ENCODE data around the gene SF3B1. TPM values are rescaled to one million over a fixed set of nuclear protein-coding genes. Genes with fewer than 3 reads are reported as not detected.
"Not testable (repeated sequence)": the region's sequence is repeated elsewhere in the genome, so short reads cannot be mapped to it uniquely, and the experiment has no call there.

SF3B1 gene
- total RNA-seq = 314 and 324 TPM in 2 replicates

GRCh38 chr2:197434541-197435513 lies at the start of gene SF3B1:
Gene SF3B1 (minus strand): TSS chr2:197435028. CDS start chr2:197434999, 29 bp downstream.
- intact Hi-C loops (cut with micrococcal nuclease) = loop anchor here (1.0 to 5.0 kb wide), 11 partner anchors 18 to 1873 kb away; partner anchors contain the start of genes CCDC150, COQ10B, HSPE1 and MARS2

- intact Hi-C loops (cut with micrococcal nuclease) = not testable (repeated sequence)
Observed at GRCh38 chr2:197484248-197484647, 49.4 kb upstream of the SF3B1 start.

GRCh38 chr2:197480165-197481036 lies 45.6 kb upstream of the SF3B1 start:
- intact Hi-C loops (cut with micrococcal nuclease) = no loop called here

- intact Hi-C loops (cut with micrococcal nuclease) = no loop called here
Observed at GRCh38 chr2:197477797-197478196, 43.0 kb upstream of the SF3B1 start.

DNA sequence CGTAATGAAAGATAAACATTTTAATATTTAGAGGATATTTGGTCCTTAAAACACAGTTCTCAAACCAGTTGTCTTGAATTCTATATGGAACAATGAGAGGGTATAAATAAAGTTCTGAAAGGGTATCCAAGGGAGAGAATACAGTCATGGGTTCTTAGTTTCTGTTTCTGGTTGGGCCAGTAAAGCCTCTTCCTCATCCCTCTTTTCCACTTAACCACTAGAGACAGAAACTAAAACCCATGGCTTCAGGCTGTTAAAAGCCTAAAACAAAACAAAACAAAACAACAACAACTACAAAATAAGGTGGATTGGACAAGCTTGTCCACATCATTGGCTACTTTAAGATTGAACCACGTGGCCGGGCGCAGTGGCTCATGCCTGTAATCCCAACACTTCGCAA lies 37.3 kb upstream of the SF3B1 start:
- intact Hi-C loops (cut with micrococcal nuclease) = no loop called here

DNA sequence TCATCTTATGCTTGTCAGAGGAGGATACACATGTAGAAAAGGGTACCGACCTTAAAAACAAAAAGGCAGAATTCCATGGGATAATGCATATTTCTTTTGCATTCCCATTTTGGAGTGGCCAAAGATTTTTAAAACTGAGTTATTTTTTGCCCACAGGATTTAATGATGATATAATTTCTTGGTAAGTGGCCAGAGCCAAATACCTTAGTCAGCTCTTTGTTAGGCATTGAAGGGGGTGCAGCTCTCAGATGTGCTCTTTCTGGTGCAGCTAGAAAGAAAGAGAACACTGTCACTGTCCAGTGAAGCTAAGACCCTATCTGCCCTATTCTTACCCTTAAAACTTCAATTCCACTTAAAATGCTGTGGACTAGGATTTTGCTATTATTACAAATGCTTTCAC lies 29.3 kb upstream of the SF3B1 start:
- intact Hi-C loops (cut with micrococcal nuclease) = no loop called here

DNA sequence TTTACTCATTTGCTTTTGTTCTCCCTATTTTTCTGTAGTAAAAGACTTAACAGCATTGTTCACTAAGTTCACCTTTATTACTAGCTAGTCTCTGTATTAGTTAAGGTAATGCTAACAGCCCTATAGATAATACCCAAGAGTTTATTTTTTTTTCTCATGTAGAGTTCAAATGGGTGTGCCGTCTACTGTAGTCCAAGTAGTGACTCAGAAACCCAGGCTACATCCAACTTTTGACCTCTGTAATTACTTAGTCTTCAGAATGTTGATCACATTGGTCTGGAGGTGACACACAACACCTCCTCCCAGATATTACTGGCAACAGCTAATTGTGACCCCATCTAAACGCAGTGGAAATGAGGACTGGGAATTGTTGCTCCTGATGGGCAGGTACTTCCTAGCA lies 26.2 kb upstream of the SF3B1 start:
- intact Hi-C loops (cut with micrococcal nuclease) = no loop called here

DNA sequence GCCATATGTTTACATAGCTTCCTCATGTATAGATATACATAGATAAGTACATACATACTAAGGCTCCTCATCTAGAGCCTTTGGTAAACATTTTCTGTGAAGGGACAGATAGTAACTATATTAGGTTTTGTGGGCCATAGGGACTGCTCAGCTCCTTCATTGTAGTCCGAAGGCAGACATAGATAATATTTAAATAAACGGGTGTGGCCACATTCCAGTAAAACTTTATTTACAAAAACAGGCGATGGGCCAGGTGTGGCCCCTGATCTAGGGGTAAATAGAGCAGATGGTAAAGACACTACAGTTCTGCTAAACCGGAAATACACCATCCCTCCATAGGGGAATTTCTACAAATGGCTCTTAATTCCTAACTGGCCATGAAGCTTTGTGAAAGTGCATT lies 25.8 kb upstream of the SF3B1 start:
- intact Hi-C loops (cut with micrococcal nuclease) = no loop called here

GRCh38 chr2:197455428-197455827 lies 20.6 kb upstream of the SF3B1 start:
- intact Hi-C loops (cut with micrococcal nuclease) = no loop called here

- intact Hi-C loops (cut with micrococcal nuclease) = loop anchor here (5.0 kb wide), 2 partner anchors 322 to 432 kb away; no protein-coding TSS in a partner anchor
Observed at GRCh38 chr2:197454923-197455322, 20.1 kb upstream of the SF3B1 start.

DNA sequence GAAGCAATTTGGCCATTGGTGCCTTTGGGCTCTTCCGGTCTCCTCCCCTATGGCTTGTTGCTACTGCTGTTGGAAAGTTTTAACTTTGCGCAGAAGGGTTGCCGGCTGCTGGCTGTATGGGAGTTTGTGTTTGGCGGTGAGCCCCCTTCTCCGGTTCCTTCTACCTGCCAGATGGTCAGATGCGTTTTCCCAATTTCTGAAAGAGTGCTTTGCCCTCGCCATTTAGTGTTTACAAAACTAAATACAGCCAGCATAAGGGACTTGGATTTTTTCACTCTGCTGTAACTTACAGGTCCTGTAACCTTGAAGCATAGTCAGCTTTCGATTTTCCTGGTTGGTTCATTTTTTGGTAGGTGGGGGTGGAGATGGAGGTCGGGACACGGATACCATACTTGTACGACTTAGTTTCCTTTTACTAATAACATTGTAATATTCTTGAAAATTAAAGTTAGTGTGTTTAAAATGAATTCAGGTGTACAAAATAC lies 19.1 kb upstream of the SF3B1 start:
- intact Hi-C loops (cut with micrococcal nuclease) = loop anchor here (1.0 to 5.0 kb wide), 12 partner anchors 19 to 1795 kb away; partner anchors contain the start of genes CCDC150, GTF3C3, HSPE1 and MARS2

DNA sequence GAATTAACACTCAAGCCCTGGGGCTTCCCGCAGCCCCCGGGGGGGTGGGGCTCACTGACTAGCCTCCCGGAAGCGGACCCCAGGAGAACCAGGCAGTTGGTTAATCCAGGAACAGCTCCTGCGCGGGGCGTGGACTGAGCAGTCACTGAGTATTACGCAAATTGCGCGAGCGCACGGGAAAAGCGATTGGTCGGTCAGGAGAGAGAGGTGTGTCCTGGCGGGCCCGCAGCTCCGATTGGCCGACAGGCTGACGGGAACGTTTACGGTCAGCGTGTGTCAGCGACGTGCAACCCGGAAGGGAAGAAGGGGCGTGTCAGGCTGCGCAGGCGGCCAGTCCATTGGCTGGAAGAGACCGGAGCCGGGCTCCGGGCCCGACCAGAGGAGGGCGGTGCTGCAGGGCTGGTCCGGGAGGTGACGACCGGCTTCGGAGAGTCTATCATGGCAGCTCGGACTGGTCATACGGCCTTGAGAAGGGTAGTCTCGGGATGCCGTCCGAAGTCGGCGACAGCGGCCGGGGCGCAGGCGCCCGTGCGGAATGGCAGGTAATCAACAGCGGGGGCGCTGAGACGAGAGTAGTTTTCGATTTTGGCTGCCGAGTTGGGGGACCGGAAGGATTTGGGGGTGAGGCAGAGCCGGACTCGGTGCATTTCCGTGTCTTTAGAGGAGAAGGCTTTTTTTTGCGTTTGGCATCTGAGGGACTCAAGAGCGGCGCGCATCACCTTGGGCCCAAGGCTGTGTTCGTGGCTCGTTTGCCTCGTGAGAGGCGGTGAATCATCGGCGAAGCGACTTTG lies 18.5 kb upstream of the SF3B1 start, which contains the start of gene COQ10B:
TSS of gene COQ10B (plus strand) at position 430 of the 791 bp plus-strand sequence. CDS start at position 439, 9 bp downstream.
- intact Hi-C loops (cut with micrococcal nuclease) = loop anchor here (1.0 to 5.0 kb wide), 12 partner anchors 18 to 1795 kb away; partner anchors contain the start of genes CCDC150, GTF3C3, HSPE1 and MARS2

GRCh38 chr2:197452754-197453122 lies 17.9 kb upstream of the SF3B1 start:
- intact Hi-C loops (cut with micrococcal nuclease) = loop anchor here (1.0 to 5.0 kb wide), 12 partner anchors 17 to 1794 kb away; partner anchors contain the start of genes CCDC150, GTF3C3, HSPE1 and MARS2

DNA sequence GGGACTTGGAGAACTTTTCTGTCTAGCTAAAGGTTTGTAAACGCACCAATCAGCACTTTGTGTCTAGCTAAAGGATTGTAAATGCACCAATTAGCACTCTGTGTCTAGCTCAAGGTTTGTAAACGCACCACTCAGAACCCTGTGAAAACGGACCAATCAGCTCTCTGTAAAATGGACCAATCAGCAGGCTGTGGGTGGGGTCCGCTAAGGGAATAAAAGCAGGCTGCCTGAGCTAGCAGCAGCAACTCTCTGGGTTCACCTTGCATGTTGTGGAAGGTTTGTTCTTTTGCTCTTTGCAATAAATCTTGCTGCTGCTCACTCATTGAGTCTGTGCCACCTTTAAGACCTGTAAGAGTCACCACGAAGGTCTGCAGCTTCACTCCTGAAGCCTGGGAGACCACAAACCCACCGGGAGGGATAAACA lies 16.1 kb upstream of the SF3B1 start:
- intact Hi-C loops (cut with micrococcal nuclease) = loop anchor here (5.0 kb wide), 2 partner anchors 326 to 436 kb away; no protein-coding TSS in a partner anchor

DNA sequence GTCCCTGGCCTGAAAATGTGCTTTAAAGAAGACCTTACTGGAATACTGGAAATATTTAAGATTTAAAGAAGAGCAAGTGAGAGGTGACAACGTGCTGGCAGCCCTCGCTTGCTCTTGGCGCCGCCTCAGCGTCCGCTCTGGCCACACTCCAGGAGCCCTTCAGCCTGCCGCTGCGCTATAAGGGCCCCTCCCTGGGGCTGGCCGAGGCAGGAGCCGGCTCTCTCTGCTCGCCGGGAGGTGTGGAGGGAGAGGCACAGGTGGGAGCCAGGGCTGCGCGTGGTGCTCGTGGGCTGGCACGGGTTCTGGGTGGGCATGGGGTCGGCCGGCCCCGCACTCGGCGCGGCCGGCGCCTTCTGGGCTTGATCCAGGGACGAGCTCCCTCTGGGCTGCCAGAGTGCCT lies 15.6 kb upstream of the SF3B1 start:
- intact Hi-C loops (cut with micrococcal nuclease) = loop anchor here (5.0 kb wide), 2 partner anchors 327 to 437 kb away; no protein-coding TSS in a partner anchor

GRCh38 chr2:197446844-197447243 lies 12.0 kb upstream of the SF3B1 start:
- intact Hi-C loops (cut with micrococcal nuclease) = no loop called here

GRCh38 chr2:197445746-197446145 lies 10.9 kb upstream of the SF3B1 start:
- intact Hi-C loops (cut with micrococcal nuclease) = no loop called here

- intact Hi-C loops (cut with micrococcal nuclease) = no loop called here
Observed at GRCh38 chr2:197442857-197443256, 8.0 kb upstream of the SF3B1 start.

DNA sequence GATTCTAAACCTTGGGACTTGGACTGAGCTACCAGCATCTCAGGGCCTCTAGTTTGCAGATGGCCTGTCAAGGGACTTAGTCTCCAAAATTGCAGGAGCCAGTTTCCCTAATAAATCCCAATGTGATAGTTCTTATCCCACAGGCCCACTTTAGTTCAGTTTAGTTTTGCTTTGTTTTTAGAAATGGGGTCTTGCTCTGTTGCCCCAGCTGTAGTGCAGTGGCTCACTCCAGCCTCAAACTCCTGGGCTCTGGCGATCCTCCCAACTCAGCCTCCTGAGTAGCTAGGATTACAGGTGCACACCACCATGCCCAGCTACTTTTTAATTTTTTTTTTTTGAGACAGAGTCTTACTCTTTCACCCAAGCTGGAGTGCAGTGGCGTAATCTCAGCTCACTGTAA lies 2.6 kb upstream of the SF3B1 start:
- intact Hi-C loops (cut with micrococcal nuclease) = loop anchor here (5.0 kb wide), 1 partner anchor 1875 kb away; no protein-coding TSS in a partner anchor
